Measurements from ENCODE around the gene PFDN6.

DNA sequence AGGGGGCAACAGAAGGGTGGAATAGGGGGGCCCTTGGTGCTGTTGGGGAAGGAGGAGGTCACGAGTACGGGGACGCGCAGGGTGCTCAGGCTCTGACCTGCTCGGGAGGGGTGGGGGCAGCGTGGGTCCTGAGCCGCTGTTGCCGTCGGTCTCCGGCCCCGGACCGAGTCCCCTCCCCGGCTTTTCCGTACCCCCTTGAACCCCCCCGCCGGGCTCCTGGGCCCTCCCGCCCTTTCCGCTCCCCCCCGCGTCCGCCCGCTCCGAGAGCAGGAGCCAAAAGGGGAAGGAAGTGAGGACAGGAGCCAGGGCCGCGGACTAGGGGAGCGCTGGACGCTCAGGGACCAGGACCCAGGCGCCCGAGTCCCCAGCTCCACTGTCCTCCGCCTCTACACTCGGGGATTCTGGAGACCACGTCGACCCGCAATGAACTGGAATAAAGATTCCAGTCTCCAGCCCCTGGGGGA, 9.4 kb downstream of the PFDN6 start, which contains the start of gene RGL2:
- TF ChIP-seq, protein P1, sequence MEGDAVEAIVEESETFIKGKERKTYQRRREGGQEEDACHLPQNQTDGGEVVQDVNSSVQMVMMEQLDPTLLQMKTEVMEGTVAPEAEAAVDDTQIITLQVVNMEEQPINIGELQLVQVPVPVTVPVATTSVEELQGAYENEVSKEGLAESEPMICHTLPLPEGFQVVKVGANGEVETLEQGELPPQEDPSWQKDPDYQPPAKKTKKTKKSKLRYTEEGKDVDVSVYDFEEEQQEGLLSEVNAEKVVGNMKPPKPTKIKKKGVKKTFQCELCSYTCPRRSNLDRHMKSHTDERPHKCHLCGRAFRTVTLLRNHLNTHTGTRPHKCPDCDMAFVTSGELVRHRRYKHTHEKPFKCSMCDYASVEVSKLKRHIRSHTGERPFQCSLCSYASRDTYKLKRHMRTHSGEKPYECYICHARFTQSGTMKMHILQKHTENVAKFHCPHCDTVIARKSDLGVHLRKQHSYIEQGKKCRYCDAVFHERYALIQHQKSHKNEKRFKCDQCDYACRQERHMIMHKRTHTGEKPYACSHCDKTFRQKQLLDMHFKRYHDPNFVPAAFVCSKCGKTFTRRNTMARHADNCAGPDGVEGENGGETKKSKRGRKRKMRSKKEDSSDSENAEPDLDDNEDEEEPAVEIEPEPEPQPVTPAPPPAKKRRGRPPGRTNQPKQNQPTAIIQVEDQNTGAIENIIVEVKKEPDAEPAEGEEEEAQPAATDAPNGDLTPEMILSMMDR (IDR thresholded peaks at IDR 0.05; ENCODE audit: low read length) = no peak
- no peak for TF ChIP-seq EZH2 (optimal IDR thresholded peaks at IDR 0.05; ENCODE audit: low read depth, low read length)
- TF ChIP-seq EZH2phosphoT487 (IDR thresholded peaks at IDR 0.05; ENCODE audit: low read length) = no peak

Measured in MM.1S (cell line).